Stimulated activated CD8-positive, alpha-beta memory T cell treated with anti-CD3 and anti-CD28 coated beads, Interleukin-4, amount 100 ng/mL, for 1 hour (primary cell): ENCODE results near the gene ORAI3.

Source experiments
- DNase-seq, 2 donors: peaks; one replicate each; pipeline ENCODE4 v3.0.0-alpha.2; 2020; ENCODE audit warnings: low read depth in 2 of 2, low spot score in 1 of 2

The ORAI3 gene

GRCh38 chr16:30966033-30966619, 17.3 kb downstream of the ORAI3 start:
- no peak for DNase-seq

- no peak for DNase-seq
Measured at GRCh38 chr16:30967795-30968194, 18.9 kb downstream of the ORAI3 start.

GRCh38 chr16:30969246-30969842, 20.5 kb downstream of the ORAI3 start:
- DNase-seq, result no peak

GRCh38 chr16:30971298-30971697, 22.4 kb downstream of the ORAI3 start:
- no peak for DNase-seq

GRCh38 chr16:30972872-30973271, 24.0 kb downstream of the ORAI3 start:
- no peak for DNase-seq

GRCh38 chr16:30974348-30974747, 25.5 kb downstream of the ORAI3 start:
- no peak for DNase-seq

GRCh38 chr16:30976486-30976885, 27.6 kb downstream of the ORAI3 start:
- DNase-seq, result no peak

- no peak for DNase-seq
Measured at GRCh38 chr16:30977502-30977901, 28.6 kb downstream of the ORAI3 start.

- DNase-seq, result no peak
Measured at GRCh38 chr16:30979170-30980022, 30.5 kb downstream of the ORAI3 start.

GRCh38 chr16:30980023-30980371, 31.1 kb downstream of the ORAI3 start:
- DNase-seq, result no peak

GRCh38 chr16:30980434-30980833, 31.6 kb downstream of the ORAI3 start:
- DNase-seq, result no peak

GRCh38 chr16:30980959-30981358, 32.1 kb downstream of the ORAI3 start:
- no peak for DNase-seq

- no peak for DNase-seq
Measured at GRCh38 chr16:30982548-30983288, 33.9 kb downstream of the ORAI3 start.

GRCh38 chr16:30983289-30983889, 34.5 kb downstream of the ORAI3 start:
- no peak for DNase-seq

- DNase-seq, result no peak
Measured at GRCh38 chr16:30983898-30984610, 35.2 kb downstream of the ORAI3 start.

GRCh38 chr16:30984669-30985400, 36.0 kb downstream of the ORAI3 start, which contains the start of gene HSD3B7:
Gene HSD3B7 (plus strand): TSS chr16:30985207. CDS start chr16:30985659, 452 bp downstream.
- peak; percentile 69 to 76 for DNase-seq

- DNase-seq, result no peak
Measured at GRCh38 chr16:30985401-30986128, 36.7 kb downstream of the ORAI3 start.

- DNase-seq, result no peak
Measured at GRCh38 chr16:30986129-30986991, 37.5 kb downstream of the ORAI3 start.
